ENCODE data around the gene RELCH. TPM values are rescaled to one million over a fixed set of nuclear protein-coding genes. Genes with fewer than 3 reads are reported as not detected.

Gene RELCH
- total RNA-seq, 2 donors from 2014 or later: 49.0 to 52.5 TPM

DNA sequence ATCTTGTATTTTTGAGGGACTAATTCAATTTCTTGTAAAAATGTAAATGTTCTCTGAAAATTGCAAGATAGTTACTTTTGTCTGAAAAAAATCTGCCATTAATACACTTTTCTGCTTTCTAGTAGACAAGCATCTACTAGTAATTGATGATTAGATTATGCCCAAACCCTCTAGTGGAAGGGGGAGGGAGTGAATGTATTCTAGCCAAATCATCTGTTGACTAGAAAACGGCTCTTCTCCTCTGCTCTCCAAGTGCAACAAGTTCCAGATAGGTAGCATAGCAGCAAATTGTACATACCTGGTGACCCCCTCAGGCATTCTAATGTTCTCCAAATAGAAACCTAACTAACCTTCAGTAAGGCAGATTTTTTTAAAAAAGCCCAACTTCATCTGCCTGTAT, 58.6 kb downstream of the RELCH start:
- Mint-ChIP-seq H3K27ac (no peak overlapping the region), H3K36me3 (ENCODE audit: low read depth) (no peaks in the 10 kb centered on the region), H3K4me1 (no peaks in the 10 kb centered on the region), H3K4me3 (no peak overlapping the region), H3K27me3 (no peaks in the 10 kb centered on the region)
- no peaks in the 10 kb centered on the region for H3K9me3 ChIP-seq (ENCODE audit: control insufficient read depth, low read length, poor library complexity, severe bottlenecking)
- no peak for ATAC-seq
- DNase-seq: no peak

DNA sequence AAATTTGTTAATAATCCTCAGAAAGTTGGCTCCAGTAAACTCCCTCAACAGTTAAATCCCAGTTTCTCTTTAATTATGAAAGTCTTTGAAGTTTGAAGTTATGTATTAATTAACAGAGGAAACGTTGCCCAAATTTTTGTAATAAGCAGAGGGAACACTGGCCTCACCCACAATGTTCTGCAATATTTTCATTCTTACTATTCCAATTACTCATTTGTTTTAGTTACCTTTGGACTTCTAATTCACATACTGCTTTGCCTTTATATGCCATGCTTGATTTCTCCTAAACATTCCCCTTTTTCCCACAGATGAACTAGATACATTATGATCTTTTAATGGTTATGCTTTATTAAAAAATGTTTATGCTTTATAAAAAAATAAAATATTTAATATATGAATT, 61.3 kb downstream of the RELCH start:
- no peak for DNase-seq
- Mint-ChIP-seq H3K36me3 (ENCODE audit: low read depth) (no peaks in the 10 kb centered on the region), H3K27ac (no peak overlapping the region), H3K4me3 (no peak overlapping the region), H3K27me3 (no peaks in the 10 kb centered on the region), H3K4me1 (no peaks in the 10 kb centered on the region)
- no peaks in the 10 kb centered on the region for H3K9me3 ChIP-seq (ENCODE audit: control insufficient read depth, low read length, poor library complexity, severe bottlenecking)
- no peak for ATAC-seq

DNA sequence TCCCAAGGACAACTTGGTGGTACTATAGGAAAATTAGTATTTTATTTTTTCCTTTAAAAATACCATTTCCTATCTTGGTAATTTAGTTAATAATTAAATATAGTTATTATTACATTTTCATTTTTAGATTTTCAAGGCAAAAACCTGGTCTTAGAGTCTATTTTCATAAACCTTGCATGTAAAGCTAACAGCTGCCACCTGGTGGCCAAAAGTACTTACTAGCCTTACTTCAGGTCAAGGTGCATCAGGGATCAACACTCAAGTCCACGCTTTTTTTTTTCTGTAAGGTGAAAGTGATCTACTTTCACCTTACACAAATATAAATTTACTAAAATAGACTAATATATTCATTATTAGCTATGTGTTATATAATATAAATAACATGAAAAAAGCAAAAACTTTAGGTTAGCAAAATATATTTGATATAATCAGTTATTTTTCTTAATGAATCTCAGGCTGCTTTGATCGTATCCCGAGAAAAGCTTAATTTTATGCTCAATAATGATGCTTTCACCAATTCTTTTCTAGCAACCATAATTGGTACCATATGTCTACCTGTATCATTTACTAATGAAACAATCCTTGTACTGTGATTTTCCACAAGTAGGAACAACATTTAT, 62.5 kb downstream of the RELCH start:
- no peak overlapping the region for H3K4me3 Mint-ChIP-seq
- H3K36me3 Mint-ChIP-seq (ENCODE audit: low read depth): no peaks in the 10 kb centered on the region
- DNase-seq: peak; percentile 37 to 58 (median 39)

DNA sequence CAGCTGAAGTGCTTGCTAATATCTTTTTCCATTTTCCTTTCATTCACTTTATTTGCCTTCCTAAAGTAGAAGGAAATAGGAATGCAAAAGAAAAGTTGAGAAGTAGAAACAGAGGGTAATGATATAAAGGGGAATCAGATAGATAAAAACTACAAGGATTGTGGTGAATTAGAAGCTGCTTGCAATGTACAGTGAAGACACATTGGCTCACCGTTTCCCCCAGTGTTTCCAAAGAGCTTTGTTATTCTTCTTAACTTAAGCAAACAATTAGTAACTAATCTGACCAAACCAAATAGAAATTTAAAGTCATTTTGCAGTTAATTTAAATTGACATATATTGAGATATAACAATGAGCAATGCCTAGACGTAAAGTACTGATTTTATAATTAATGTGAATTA, 63.4 kb downstream of the RELCH start:
- no peak for DNase-seq
- ATAC-seq: no peak
- H3K4me3 Mint-ChIP-seq: no peak overlapping the region
- no peaks in the 10 kb centered on the region for H3K27me3 Mint-ChIP-seq
- no peaks in the 10 kb centered on the region for H3K9me3 ChIP-seq (ENCODE audit: control insufficient read depth, low read length, poor library complexity, severe bottlenecking)
- no peaks in the 10 kb centered on the region for H3K36me3 Mint-ChIP-seq (ENCODE audit: low read depth)
- H3K4me1 Mint-ChIP-seq: no peaks in the 10 kb centered on the region
- no peak overlapping the region for H3K27ac Mint-ChIP-seq

More for the DNA sequence above, 62.5 kb downstream of the RELCH start:
- Mint-ChIP-seq H3K4me1 (no peaks in the 10 kb centered on the region), H3K27ac (no peak overlapping the region), H3K27me3 (no peaks in the 10 kb centered on the region)
- peak; percentile 65 for ATAC-seq
- H3K9me3 ChIP-seq (ENCODE audit: control insufficient read depth, low read length, poor library complexity, severe bottlenecking): no peaks in the 10 kb centered on the region

DNA sequence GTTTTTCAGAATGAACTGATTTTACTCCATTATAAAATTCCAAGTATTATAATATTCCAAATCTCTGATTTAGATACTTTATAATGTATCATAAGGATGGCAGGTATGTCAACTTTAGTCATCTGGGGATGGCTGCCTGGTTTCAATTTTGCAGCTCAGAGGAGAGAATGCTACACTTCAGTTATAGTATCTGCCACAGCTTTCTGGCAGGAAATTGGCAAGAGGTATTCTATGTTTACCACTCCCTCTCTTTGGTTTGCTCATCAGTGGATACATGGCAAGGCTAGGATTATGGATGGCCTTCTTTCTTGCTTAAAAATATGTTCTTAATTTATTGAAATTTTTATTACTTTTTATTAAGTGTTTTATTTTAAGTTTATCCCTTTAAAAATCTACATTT, 71.0 kb downstream of the RELCH start:
- DNase-seq (no peak), ATAC-seq (no peak)
- no peak overlapping the region for H3K4me3 Mint-ChIP-seq
- H3K36me3 Mint-ChIP-seq (ENCODE audit: low read depth): peaks cover 12% of the 10 kb centered on the region
- H3K27me3 Mint-ChIP-seq: no peaks in the 10 kb centered on the region
- H3K4me1 Mint-ChIP-seq: no peaks in the 10 kb centered on the region
- no peak overlapping the region for H3K27ac Mint-ChIP-seq
- H3K9me3 ChIP-seq (ENCODE audit: control insufficient read depth, low read length, poor library complexity, severe bottlenecking): no peaks in the 10 kb centered on the region

DNA sequence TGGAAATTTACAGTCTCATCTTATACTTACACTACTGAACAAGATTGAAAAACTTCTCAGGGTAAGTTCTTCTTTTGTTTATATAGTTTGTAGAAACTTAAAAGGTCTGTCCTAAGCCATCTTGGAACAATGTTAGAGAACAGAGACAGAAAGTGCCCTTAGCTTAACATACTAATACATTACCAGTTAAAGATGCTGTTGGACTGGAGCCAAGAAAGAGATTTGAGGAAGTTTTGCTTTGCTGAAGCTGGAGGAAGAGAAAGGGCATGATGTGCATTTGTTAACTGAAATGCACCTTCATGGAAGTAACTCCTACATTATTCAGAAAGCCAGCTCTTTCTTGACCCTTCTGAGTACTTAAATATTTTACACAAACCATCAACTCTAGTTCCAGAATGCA, 71.6 kb downstream of the RELCH start:
- H3K4me1 Mint-ChIP-seq: no peaks in the 10 kb centered on the region
- H3K4me3 Mint-ChIP-seq: no peak overlapping the region
- DNase-seq (no peak), ATAC-seq (no peak)
- no peak overlapping the region for H3K27ac Mint-ChIP-seq
- no peaks in the 10 kb centered on the region for H3K9me3 ChIP-seq (ENCODE audit: control insufficient read depth, low read length, poor library complexity, severe bottlenecking)
- H3K27me3 Mint-ChIP-seq: no peaks in the 10 kb centered on the region
- peaks cover 12% of the 10 kb centered on the region for H3K36me3 Mint-ChIP-seq (ENCODE audit: low read depth)

DNA sequence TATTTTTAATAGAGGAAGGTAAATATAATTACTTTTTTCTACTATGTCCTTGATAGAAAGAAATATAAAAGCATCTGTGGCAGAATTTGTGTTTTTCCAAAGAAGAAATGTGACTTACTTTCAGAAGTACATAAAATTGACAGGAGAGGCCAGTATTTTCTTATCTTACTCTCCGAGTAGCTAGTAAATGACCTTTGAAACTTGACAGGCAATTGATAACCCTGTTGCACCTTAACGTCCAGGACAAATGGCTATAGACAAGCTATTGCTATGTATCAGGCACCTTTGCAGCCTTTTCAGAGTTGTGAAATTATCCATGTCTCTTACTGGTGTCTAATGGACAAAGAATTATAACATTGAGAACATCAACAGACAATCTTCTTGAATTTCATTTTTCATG, 75.0 kb downstream of the RELCH start:
- ATAC-seq (no peak), DNase-seq (no peak)
- Mint-ChIP-seq H3K36me3 (ENCODE audit: low read depth) (peaks cover 12% of the 10 kb centered on the region), H3K27me3 (no peaks in the 10 kb centered on the region), H3K4me1 (no peaks in the 10 kb centered on the region), H3K27ac (no peak overlapping the region), H3K4me3 (no peak overlapping the region)
- H3K9me3 ChIP-seq (ENCODE audit: control insufficient read depth, low read length, poor library complexity, severe bottlenecking): no peaks in the 10 kb centered on the region

DNA sequence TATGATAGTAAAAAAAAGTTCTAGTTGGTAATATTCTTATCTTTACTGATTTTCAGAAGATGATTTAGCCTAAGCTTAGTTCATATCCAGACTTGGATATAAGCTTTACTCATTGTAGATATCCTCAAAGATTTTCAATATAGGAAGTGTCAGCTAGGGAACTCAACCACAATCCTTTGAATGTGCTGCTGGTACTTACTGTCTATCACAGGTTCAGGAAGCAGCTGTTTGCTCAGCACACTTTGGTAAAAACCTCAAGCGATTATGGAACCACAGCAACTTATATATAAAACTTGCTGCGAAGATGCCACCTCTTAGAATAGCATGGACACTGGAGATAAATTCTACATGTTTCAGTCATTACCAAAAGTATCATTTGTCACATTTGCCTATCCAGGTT, 77.9 kb downstream of the RELCH start:
- no peaks in the 10 kb centered on the region for H3K4me1 Mint-ChIP-seq
- H3K36me3 Mint-ChIP-seq (ENCODE audit: low read depth): peaks cover 2% of the 10 kb centered on the region
- H3K27ac Mint-ChIP-seq: no peak overlapping the region
- H3K27me3 Mint-ChIP-seq: no peaks in the 10 kb centered on the region
- ATAC-seq (no peak), DNase-seq (no peak)
- no peaks in the 10 kb centered on the region for H3K9me3 ChIP-seq (ENCODE audit: control insufficient read depth, low read length, poor library complexity, severe bottlenecking)
- H3K4me3 Mint-ChIP-seq: no peak overlapping the region

DNA sequence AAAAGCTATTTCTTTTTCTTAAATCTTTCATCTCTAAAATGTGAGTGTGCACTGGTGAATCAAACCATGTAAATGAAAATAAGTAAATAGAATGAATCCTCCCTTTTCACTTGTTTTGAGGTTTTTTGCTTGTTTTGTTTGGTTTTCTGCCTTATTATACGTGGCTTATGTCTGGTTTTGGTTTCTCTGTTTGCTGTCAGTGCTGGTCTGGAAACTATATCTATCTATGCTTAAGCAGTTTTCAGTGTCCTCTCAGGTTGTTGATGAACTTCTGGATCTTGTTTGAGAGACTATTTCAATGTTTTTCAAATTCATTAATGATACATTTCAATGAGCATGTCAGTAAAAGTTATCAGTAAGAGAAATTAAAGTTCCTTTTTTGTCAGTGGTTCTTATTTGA, 90.0 kb downstream of the RELCH start:
- peaks cover 6% of the 10 kb centered on the region for H3K36me3 Mint-ChIP-seq (ENCODE audit: low read depth)
- no peaks in the 10 kb centered on the region for H3K9me3 ChIP-seq (ENCODE audit: control insufficient read depth, low read length, poor library complexity, severe bottlenecking)
- H3K27me3 Mint-ChIP-seq: no peaks in the 10 kb centered on the region
- H3K27ac Mint-ChIP-seq: no peak overlapping the region
- no peak overlapping the region for H3K4me3 Mint-ChIP-seq
- H3K4me1 Mint-ChIP-seq: peaks cover 8% of the 10 kb centered on the region
- ATAC-seq (no peak), DNase-seq (no peak)

DNA sequence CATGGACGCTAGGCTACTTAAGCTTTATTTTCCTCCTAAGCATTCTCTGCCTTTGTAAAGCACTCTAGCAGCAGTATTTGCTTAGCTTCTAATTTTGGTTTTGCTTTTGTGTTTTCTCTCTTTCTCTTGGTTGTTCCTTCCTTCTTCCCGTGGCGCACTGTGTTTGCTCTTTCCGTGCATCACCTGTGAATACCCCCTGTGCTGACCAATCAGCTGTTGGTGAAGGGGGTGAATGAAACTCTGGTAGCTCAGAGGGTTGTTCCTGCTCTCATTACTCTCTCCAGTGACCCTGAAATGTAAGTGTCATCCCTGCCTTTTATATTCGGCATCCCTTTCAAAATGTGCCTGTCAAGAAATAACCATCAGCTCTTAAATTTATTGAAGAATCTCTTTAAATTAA, 92.5 kb downstream of the RELCH start:
- peak overlapping the region; percentile 24 for H3K27ac Mint-ChIP-seq
- no peaks in the 10 kb centered on the region for H3K9me3 ChIP-seq (ENCODE audit: control insufficient read depth, low read length, poor library complexity, severe bottlenecking)
- peaks cover 6% of the 10 kb centered on the region for H3K4me1 Mint-ChIP-seq
- no peak overlapping the region for H3K4me3 Mint-ChIP-seq
- H3K27me3 Mint-ChIP-seq: no peaks in the 10 kb centered on the region
- ATAC-seq (no peak), DNase-seq (no peak)
- H3K36me3 Mint-ChIP-seq (ENCODE audit: low read depth): peaks cover 6% of the 10 kb centered on the region

DNA sequence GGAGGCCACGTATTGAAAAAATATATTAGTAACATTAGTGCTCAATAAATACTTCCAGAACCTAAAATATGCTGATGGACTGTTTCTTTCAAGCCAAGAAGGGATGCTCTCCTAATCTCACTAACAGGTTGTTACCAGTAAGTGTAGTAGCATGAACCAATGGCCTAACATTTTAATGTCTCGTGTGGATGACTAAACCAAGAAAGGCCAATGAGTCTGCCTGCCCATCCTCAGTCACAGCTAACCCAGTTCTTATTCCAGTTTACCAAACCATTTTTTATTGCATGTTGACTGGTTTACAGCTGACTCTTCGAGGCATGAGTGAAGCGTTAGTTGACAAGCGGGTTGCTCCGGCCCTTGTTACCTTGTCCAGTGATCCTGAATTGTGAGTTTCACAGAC, 93.0 kb downstream of the RELCH start:
- no peak for DNase-seq
- H3K27me3 Mint-ChIP-seq: no peaks in the 10 kb centered on the region
- no peaks in the 10 kb centered on the region for H3K9me3 ChIP-seq (ENCODE audit: control insufficient read depth, low read length, poor library complexity, severe bottlenecking)
- H3K4me3 Mint-ChIP-seq: no peak overlapping the region
- H3K36me3 Mint-ChIP-seq (ENCODE audit: low read depth): peaks cover 6% of the 10 kb centered on the region
- peak overlapping the region; percentile 24 for H3K27ac Mint-ChIP-seq
- peaks cover 6% of the 10 kb centered on the region for H3K4me1 Mint-ChIP-seq
- ATAC-seq: no peak

DNA sequence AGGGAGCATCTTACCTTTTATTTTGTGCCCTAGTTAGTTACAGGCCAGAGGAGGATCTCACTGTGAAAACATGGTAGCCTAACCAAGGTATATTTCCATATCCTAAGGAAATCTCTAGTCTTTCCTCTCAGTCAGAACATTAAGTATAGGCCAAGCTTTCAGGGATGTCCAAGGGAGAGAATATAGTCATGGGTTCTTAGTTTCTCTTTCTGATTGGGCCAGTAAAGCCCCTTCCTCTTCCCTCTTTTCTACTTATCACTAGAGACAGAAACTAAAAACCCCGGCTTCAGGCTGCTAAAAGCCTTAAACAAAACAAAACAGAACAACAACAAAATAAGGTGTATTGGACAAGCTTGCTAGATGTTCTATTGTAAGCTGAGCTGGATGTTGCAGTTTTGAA, 93.7 kb downstream of the RELCH start:
- no peak for DNase-seq
- Mint-ChIP-seq H3K27me3 (no peaks in the 10 kb centered on the region), H3K4me1 (peaks cover 6% of the 10 kb centered on the region), H3K36me3 (ENCODE audit: low read depth) (peaks cover 6% of the 10 kb centered on the region), H3K4me3 (no peak overlapping the region), H3K27ac (no peak overlapping the region)
- H3K9me3 ChIP-seq (ENCODE audit: control insufficient read depth, low read length, poor library complexity, severe bottlenecking): no peaks in the 10 kb centered on the region
- ATAC-seq: no peak

DNA sequence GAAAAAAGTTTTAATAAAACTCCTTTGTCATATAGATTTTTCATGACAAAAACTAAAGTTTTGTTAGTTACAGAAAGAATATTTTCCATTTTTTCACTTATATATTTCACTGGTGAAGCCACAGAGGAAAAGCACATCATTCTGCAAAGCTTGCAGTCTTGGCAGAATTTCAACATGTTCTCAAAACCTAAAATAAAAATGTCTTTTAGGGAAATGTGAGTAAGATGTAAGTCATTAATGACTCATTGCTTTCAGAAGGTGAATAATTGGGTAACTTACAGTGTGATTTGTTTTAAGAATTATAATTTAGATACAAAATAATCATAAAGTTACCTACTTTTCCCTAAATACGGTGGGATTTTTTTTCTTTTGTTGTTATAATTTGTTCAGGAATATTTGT, 94.6 kb downstream of the RELCH start:
- Mint-ChIP-seq H3K4me1 (peaks cover 6% of the 10 kb centered on the region), H3K36me3 (ENCODE audit: low read depth) (peaks cover 6% of the 10 kb centered on the region), H3K27me3 (no peaks in the 10 kb centered on the region), H3K4me3 (no peak overlapping the region), H3K27ac (no peak overlapping the region)
- DNase-seq: no peak
- ATAC-seq: no peak
- H3K9me3 ChIP-seq (ENCODE audit: control insufficient read depth, low read length, poor library complexity, severe bottlenecking): no peaks in the 10 kb centered on the region

DNA sequence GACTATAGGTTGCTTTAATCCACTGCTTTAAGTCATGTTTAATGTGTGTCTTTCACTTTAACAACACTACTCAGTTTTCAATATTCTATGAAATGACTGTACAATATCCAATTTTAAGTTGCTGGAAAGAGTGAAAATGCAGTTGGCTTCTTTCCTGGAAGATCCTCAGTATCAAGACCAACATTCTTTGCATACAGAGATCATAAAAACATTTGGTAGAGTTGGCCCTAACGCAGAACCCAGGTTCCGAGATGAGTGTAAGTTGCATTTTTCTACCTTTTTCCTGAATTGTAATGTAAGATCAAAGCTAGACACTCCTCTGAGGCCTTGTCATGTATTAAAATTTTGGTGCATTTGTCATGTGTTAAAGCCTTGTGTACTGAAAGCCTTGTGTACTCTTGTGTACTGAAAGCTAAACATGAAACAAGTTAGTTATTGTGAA, 95.2 kb downstream of the RELCH start:
- Mint-ChIP-seq H3K36me3 (ENCODE audit: low read depth) (peaks cover 3% of the 10 kb centered on the region), H3K4me1 (peaks cover 3% of the 10 kb centered on the region), H3K27ac (no peak overlapping the region), H3K4me3 (no peak overlapping the region), H3K27me3 (no peaks in the 10 kb centered on the region)
- H3K9me3 ChIP-seq (ENCODE audit: control insufficient read depth, low read length, poor library complexity, severe bottlenecking): no peaks in the 10 kb centered on the region
- DNase-seq (no peak), ATAC-seq (no peak)

All from T-helper 17 cell (primary cell).